Lung (tissue), 12 donors: ENCODE data around the gene CRTC3. TPM values are rescaled to one million over a fixed set of nuclear protein-coding genes. Genes with fewer than 3 reads are reported as not detected.
A peak's percentile ranks its signal among the peaks of the same experiment; 100 is the strongest.

ENCODE experiments used
- ATAC-seq: fragments of 200-7000 bp; cut with Tn5 transposase; one replicate; pipeline ENCODE4 v1.9.1; 2020; ENCODE audit warnings: moderate number of reproducible peaks; ENCODE audit not compliant: insufficient read depth, low FRiP score
- DNase-seq, 3 donors: peaks; one replicate each; pipeline ENCODE4 v3.0.0-alpha.2; 2013 to 2017
- H3K27ac ChIP-seq, 2 donors: one replicate each; pipeline ENCODE4 v1.5.1; 2013; ENCODE audit warnings: mild to moderate bottlenecking in 2 of 2, moderate library complexity in 2 of 2, control low read depth in 1 of 2, inconsistent platforms in 1 of 2, low read depth in 1 of 2, low read length in 1 of 2
- H3K27me3 ChIP-seq, 3 donors: one replicate each; pipeline ENCODE4 v1.5.1; 2013; ENCODE audit warnings: low read length in 2 of 3; ENCODE audit not compliant: control insufficient read depth in 3 of 3, insufficient read depth in 3 of 3
- H3K36me3 ChIP-seq, 4 donors: one replicate each; pipeline ENCODE4 v1.5.1; 2013; ENCODE audit warnings: low read length in 4 of 4, mild to moderate bottlenecking in 1 of 4, moderate library complexity in 1 of 4; ENCODE audit not compliant: control insufficient read depth in 4 of 4, insufficient read depth in 4 of 4
- H3K4me1 ChIP-seq, 5 donors: one replicate each; pipeline ENCODE4 v1.5.1; 2013; ENCODE audit warnings: low read length in 5 of 5, mild to moderate bottlenecking in 2 of 5, moderate library complexity in 1 of 5; ENCODE audit not compliant: control insufficient read depth in 5 of 5, insufficient read depth in 5 of 5
- H3K4me3 ChIP-seq: one replicate; pipeline ENCODE4 v1.5.1; 2013; ENCODE audit warnings: mild to moderate bottlenecking, control low read depth, moderate library complexity
- H3K9ac ChIP-seq, 2 donors: one replicate each; pipeline ENCODE4 v1.5.1; 2013; ENCODE audit warnings: low read length in 2 of 2, control low read depth in 1 of 2; ENCODE audit not compliant: insufficient read depth in 1 of 2
- H3K9me3 ChIP-seq, 4 donors: one replicate each; pipeline ENCODE4 v1.5.1; 2013; ENCODE audit warnings: low read length in 3 of 4, mild to moderate bottlenecking in 1 of 4, moderate library complexity in 1 of 4; ENCODE audit not compliant: control insufficient read depth in 4 of 4, insufficient read depth in 3 of 4
- CTCF ChIP-seq: IDR thresholded peaks from 2 replicates; pipeline ENCODE4 v1.5.1; 2012; ENCODE audit warnings: mild to moderate bottlenecking; ENCODE audit errors: control extremely low read depth, extremely low read depth
- WGBS, 2 donors: extraction: QIAGEN DNeasy Blood & Tissue Kit; methylation state at CpG; one replicate each; pipeline ENCODE4 v1.1.7; 2013; 5-methylcytosine and 5-hydroxymethylcytosine counted together
- polyA plus RNA-seq, 2 donors: library from polyadenylated mRNA; stranded (reverse); fragments of 200-250 nt; gene quantifications; one replicate each; pipeline ENCODE4 v1.2.1, GENCODE V29; 2013
- total RNA-seq, 2 donors: library from RNA; depleted of rRNA in 1 of 2; stranded (reverse); fragments of >200 nt in 1 of 2; gene quantifications; one replicate each; pipeline ENCODE4 v1.2.1, GENCODE V29; 2014 to 2021
- donor health status: control.
- donor health status: control.
- donor health status: Bipolar disorder and iron deficiency.
- donor health status: healthy.
- donor health status: DM: yes; HTN: yes; CAD: no.

Gene CRTC3
- total and polyA plus RNA-seq, 4 donors, result 12.0 to 47.9 (median 28.2) TPM

GRCh38 chr15:90483012-90483307, 46.8 kb upstream of the CRTC3 start:
- Histone ChIP-seq H3K4me1 (peaks cover 0 to 4% (median 0%) of the 10 kb centered on the region in 5 donors), H3K9me3 (no peaks in the 10 kb centered on the region), H3K36me3 (peaks cover 21 to 57% (median 41%) of the 10 kb centered on the region in 4 donors), H3K9ac (no peak overlapping the region), H3K4me3 (no peak overlapping the region), H3K27ac (no peak overlapping the region), H3K27me3 (no peaks in the 10 kb centered on the region)
- ATAC-seq, result no peak
- WGBS, 2 donors, result 44 to 53% methylated on average over 1 of the region's 1 CpG
- no peak for TF ChIP-seq CTCF
- DNase-seq, result no peak

- Histone ChIP-seq H3K27me3 (no peaks in the 10 kb centered on the region), H3K9ac (no peak overlapping the region), H3K4me3 (no peak overlapping the region), H3K27ac (no peak overlapping the region), H3K4me1 (peaks cover 0 to 4% (median 0%) of the 10 kb centered on the region in 5 donors), H3K36me3 (peaks cover 21 to 57% (median 44%) of the 10 kb centered on the region in 4 donors), H3K9me3 (no peaks in the 10 kb centered on the region)
- no peak for ATAC-seq
- DNase-seq, result no peak
- TF ChIP-seq CTCF, result no peak
- WGBS, 2 donors, result 93 to 97% methylated on average over 2 of the region's 2 CpGs
Observed at GRCh38 chr15:90483637-90484036, 46.1 kb upstream of the CRTC3 start.

- TF ChIP-seq CTCF, result no peak
- no peaks in the 10 kb centered on the region for H3K9me3 ChIP-seq
- peaks cover 20 to 62% (median 47%) of the 10 kb centered on the region in 4 donors for H3K36me3 ChIP-seq
- H3K27ac ChIP-seq, result peak overlapping the region in 1 of 2 donors; percentile 53
- no peaks in the 10 kb centered on the region for H3K27me3 ChIP-seq
- WGBS, 2 donors, result 80 to 89% methylated on average over 8 of the region's 8 CpGs
- H3K9ac ChIP-seq, result no peak overlapping the region
- peak; percentile 28 to 61 (median 29) for DNase-seq
- H3K4me3 ChIP-seq, result no peak overlapping the region
- H3K4me1 ChIP-seq, result peaks cover 0 to 4% (median 0%) of the 10 kb centered on the region in 5 donors
- no peak for ATAC-seq
Observed at GRCh38 chr15:90487186-90487585, 42.5 kb upstream of the CRTC3 start.

- H3K27me3 ChIP-seq, result no peaks in the 10 kb centered on the region
- no peak overlapping the region for H3K4me3 ChIP-seq
- no peaks in the 10 kb centered on the region for H3K9me3 ChIP-seq
- no peak for DNase-seq
- no peak overlapping the region for H3K27ac ChIP-seq
- peaks cover 26 to 57% (median 47%) of the 10 kb centered on the region in 4 donors for H3K36me3 ChIP-seq
- peaks cover 0 to 4% (median 0%) of the 10 kb centered on the region in 5 donors for H3K4me1 ChIP-seq
- WGBS, 2 donors, result 97 to 100% methylated on average over 1 of the region's 1 CpG
- no peak overlapping the region for H3K9ac ChIP-seq
- no peak for TF ChIP-seq CTCF
- no peak for ATAC-seq
Observed at GRCh38 chr15:90489514-90489913, 40.2 kb upstream of the CRTC3 start.
